Heart left ventricle (tissue), 13 donors: ENCODE data around the gene CCDC30.

ENCODE experiments used
- CTCF ChIP-seq, 12 donors: fragments of 200-600 bp; sonication (generic) in 4 of 12; IDR thresholded peaks; one replicate each; pipeline versions ENCODE4 v1.5.0 to v1.8.0; 2018 to 2022; ENCODE audit warnings: antibody characterized with exemption in 12 of 12, mild to moderate bottlenecking in 5 of 12
- POLR2A ChIP-seq, 2 donors: fragments of 450-650 bp; IDR thresholded peaks; one replicate each; pipeline ENCODE4 v1.6.1; 2017; ENCODE audit warnings: antibody characterized with exemption in 2 of 2, mild to moderate bottlenecking in 2 of 2, moderate library complexity in 2 of 2
- donor health status: ischemic (EF 13 %, LVEDD 7.1; RV severe dilation, severe dysfunction).
- donor health status: DM: no; HTN: yes; CAD: no.
- donor health status: DM: no; HTN: no; CAD: no.
- donor health status: ischemic (EF 25% LVEDD 6.9; RV normal size, moderate dysfunction).
- donor health status: ischemic (EF 25% LVEDD 5.7; RV mildly dilated, moderate dysfunction).
- donor health status: ischemic (EF 35%, LVEDD 5.7; RV mildly dilated, moderate dysfunction).
- donor health status: nonischemic (EF 11% LVEDD 7.7; RV severe dilation, severe dysfunction).
- donor health status: DM: yes; HTN: yes; CAD: no.
- donor health status: PGD.
- donor health status: ischemic (EF 29% LVEDD 5.4; RV normal size, mild dysfunction).
- donor health status: nonischemic (EF 23%, LVEDD 6.1; RV moderate dilation, normal function).

- no peak for TF ChIP-seq CTCF (IDR thresholded peaks at IDR 0.05)
- no peak for TF ChIP-seq POLR2A (IDR thresholded peaks at IDR 0.05)
These were observed 104.0 kb downstream of the CCDC30 start for GRCh38 chr1:42567038-42567437.
